AG08396 (cell line): Measurements from ENCODE around the gene PLPPR4.
A peak's percentile ranks its signal among the peaks of the same experiment; 100 is the strongest.
"Not testable (repeated sequence)": the region's sequence is repeated elsewhere in the genome, so short reads cannot be mapped to it uniquely, and the experiment has no call there.

ENCODE experiments used
- DNase-seq: peaks from one replicate; pipeline ENCODE4 v3.0.0; 2012; ENCODE audit warnings: low spot score, mixed read lengths

The PLPPR4 gene, protein sequence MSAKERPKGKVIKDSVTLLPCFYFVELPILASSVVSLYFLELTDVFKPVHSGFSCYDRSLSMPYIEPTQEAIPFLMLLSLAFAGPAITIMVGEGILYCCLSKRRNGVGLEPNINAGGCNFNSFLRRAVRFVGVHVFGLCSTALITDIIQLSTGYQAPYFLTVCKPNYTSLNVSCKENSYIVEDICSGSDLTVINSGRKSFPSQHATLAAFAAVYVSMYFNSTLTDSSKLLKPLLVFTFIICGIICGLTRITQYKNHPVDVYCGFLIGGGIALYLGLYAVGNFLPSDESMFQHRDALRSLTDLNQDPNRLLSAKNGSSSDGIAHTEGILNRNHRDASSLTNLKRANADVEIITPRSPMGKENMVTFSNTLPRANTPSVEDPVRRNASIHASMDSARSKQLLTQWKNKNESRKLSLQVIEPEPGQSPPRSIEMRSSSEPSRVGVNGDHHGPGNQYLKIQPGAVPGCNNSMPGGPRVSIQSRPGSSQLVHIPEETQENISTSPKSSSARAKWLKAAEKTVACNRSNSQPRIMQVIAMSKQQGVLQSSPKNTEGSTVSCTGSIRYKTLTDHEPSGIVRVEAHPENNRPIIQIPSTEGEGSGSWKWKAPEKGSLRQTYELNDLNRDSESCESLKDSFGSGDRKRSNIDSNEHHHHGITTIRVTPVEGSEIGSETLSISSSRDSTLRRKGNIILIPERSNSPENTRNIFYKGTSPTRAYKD

DNA sequence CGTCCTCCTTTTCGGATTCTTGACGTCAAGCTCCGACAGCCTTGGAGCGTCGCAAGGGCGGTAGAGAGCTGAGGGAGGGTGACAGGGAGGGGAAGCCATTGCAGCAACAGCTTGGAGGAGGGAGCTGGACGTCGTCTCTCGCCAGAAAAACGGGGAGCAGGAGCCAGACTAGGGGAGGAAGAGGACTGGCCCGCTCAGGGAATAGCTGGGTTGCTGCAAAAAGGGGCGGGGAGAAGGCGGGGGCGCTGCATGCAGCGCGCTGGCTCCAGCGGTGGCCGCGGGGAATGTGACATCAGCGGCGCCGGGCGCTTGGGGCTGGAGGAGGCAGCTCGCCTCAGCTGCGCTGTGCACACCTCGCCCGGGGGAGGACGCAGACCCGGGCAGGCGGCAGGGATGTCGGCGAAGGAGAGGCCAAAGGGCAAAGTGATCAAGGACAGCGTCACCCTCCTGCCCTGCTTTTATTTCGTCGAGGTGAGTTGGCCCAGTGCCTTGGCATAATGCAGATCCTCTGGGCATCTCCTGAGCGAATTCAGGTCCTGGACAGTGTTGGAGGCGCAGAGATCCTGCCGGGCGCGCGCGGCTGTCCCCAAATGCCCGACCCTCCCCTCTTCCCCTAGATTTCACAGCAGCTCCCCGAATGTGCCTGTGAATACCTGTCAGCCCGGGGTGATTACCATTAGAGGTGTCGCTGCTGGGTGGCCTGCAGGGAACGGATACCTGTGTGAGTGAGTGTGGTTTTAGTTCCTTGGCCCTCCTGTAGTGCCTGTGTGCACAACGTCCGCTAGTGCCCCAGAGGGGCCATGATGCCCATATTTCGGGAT, at the start of gene PLPPR4:
Gene PLPPR4 (plus strand): TSS at position 292 of the 821 bp plus-strand sequence. CDS start 102 bp downstream, at position 394.
- peak; percentile 81 for DNase-seq

DNA sequence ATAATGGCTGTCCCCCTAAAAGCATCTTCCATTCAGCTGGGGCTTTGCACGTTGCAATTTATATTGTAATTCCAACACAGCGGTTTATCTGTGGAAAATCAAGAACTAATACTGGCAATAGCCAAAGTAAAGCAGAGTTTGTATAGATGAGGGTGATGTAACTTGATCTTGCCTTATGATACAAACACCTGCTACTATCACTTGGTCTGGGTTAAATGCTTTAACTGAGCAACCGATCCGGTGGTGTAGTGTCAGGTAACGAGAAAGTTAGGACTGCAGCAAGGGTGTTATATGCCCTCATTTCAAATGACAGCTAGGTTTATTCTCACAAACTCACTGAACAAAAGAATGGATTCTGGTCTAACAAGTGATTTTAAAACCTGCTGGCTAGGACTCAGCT, 47.3 kb upstream of the PLPPR4 start:
- no peak for DNase-seq

DNA sequence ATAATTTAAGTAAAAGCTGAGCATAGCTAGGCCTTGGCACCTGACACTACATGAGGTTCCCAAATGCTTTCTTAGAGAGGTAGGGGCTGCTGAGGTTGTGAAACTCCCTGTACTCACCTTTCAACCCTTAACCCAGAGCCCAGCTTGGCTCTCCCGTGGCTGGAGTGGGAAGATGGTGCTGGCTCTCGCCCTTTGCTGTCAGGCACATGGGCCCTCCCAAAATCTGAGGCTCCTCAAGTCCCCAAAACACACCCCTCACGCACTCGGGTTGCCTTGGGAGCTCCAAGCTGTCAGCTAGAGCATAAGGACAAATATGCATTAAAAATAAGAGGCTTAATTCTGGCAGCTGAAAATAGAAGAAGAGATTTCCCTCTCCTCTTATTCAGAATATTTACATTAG, 46.7 kb upstream of the PLPPR4 start:
- no peak for DNase-seq

DNA sequence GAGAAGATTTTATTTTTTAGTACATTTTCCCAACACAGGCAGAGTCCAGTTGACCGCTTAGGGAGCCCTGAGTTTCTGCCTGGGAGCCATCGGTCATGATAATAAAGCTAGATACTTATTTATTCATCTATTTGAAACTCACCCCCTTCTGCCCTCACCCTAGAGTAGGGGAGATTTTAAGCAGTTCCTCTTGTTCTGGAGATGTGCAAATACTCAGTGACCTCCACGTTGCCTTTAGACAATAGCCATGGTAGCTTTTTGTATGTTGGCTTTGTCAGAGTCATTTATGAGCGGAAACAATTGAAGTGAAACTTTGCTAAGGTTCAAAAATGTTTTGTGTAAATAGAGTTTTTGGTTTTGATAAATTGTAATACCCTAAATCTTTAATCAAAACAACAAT, 45.7 kb upstream of the PLPPR4 start:
- no peak for DNase-seq

DNA sequence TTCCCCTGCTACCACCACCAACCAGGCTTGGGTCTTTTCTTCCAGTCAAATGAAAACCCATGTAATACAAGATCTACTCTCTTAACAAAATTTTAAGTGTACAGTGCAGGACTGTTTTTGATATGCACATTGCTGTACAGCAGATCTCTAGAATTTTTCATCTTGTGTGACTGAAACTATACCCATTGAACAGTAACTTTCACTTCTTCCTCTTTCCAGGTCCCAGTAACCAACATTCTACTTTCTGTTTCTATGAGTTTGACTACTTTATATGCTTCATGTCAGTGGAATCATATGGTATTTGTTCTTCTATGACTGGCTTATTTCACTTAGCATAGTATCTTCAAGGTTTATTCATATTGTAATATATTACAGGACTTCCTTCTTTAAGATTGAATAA, 45.3 kb upstream of the PLPPR4 start:
- DNase-seq, result no peak

DNA sequence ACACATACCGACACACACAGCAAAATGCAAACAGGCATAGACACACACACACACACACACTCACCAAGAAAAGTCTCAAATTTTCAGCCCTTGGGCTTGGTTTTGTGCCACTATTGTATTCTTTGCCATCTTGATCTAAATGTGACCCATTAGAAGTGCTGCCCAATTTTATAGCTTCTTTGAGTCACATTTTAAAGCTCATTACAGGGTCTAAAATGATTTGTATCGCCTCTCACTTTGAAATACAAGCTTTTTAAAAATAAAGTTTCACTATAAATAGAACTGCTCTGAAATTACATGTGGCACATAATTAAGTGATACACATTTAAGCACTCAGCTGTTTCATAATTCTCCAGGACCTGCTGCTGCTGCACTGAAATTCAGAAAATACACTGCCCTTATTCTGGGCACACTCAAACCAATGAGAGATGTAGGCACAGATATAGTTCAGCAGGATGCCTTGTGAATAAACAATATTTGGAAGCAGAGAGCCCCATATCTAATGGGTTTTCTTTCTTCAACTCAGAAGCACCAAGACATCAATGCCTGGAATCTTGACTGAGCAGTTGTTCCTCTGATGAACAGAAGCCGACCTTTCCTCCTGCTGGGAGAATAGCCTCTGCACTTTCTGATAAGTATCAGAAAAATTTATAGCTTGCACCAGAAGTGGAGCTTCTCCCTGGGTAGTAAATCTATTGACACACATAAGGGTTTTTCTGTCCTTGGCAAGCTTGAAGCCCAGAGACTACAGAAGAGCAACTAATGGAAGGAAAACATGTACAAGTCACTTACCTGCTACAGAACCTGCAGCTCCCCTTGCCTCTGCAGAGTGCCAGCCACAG, 37.0 kb upstream of the PLPPR4 start:
- no peak for DNase-seq

DNA sequence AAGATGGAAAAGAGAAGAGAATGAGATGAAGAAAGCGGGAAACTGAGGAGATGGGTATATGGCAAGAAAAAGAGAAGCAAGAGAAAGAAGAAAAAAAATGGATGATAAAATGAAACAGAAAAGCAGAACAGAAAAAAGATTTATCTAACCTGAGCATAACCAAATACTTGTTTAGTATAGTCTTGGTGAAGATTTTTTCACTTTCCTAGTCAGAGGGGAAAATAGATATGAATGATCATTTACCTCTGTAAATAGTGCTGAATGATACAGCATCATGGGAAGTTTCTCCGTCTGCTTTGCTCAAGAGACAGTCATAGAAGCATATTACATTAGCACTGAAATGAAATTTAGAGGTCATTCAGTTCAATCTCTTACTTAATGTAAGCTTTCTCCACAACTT, 36.1 kb upstream of the PLPPR4 start:
- no peak for DNase-seq

DNA sequence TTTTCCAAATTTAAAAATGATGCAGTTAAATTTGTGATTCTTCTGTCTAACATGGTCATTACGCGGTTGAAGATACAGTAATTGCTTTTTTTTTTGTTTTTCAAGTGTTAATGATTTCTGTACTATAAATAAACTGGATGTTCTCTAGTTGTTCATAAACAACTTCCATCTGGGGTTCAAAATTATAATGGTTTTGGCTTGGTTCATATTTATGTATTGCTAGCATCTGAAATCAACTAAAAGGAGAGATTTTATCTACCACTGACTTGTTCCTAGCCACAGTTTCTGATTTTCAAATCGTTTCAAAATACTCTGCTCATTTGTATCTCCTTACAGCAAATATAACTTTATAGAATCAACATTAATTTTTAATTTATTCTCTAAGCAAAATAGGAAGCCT, 35.2 kb upstream of the PLPPR4 start:
- no peak for DNase-seq

DNA sequence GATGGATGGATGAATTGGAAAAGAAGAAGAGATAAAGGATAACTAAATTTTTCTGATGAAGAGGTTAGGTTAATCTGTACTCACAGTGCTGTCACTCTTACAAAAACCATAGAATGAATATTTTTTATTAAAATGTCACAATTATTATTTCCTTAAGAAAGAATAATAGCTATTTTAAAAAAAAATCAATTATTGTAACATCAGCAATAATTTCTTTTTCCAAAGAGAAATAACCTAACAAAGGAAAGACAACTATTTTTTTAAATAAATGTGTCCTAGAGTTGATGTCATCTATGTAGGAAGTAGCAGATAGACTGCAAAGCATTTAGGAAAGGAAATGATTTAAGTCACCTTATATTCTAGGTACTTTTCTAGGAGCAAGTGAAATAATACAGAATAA, 33.6 kb upstream of the PLPPR4 start:
- DNase-seq, result no peak

DNA sequence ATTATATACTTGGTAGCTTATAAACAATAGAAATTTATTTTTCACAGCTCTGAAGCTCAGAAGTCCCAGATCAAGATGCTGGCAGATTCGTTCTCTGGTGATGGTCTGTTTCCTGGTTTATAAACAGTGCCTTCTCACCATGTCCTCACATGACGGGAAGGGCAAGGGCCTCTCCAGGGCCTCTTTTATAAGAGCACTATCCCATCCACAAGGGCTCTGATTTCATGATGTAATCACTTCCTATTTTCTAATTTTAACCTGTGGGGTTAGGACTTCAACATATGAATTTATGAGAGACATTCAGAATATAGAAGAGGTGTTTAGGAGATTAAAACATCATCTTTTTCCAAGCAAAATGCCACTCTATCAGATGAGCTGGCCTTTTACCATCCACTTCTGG, 32.1 kb upstream of the PLPPR4 start:
- no peak for DNase-seq

DNA sequence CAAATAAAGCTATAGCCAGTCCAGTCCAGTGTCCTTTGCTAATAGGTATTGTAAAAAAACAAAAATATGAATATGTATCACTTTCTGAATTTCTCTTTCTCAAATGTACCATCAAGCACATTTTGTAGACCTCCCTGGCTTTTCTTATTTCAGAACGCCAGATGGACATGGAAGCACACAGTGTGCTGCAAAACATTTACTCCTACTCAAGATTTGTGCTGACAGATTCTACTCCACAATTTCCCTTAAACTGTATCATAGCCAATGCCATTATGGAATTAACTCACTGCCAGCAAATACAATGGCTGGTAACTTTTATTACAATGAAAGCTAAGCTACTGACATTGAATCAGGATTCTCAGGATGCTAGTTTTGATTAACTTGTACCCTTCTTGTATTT, 30.8 kb upstream of the PLPPR4 start:
- DNase-seq, result no peak

DNA sequence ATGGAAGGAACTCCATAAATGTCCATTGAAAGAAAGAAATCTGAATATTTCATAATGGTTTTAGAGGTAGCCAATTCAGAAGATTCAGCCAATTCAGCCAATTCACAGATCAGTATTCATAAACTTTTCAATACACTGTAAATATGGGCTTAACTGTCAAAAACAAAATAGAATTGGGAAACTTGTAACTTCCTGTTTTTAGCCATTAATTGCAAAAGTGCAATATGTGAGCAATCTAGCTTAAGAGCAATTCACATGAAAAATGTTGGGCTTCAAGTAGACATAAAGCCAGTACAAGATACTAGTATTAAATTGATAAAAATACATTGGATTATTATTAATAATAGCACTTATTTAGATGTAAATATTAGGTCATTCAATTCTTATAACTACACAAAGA, 27.5 kb upstream of the PLPPR4 start:
- DNase-seq, result no peak

DNA sequence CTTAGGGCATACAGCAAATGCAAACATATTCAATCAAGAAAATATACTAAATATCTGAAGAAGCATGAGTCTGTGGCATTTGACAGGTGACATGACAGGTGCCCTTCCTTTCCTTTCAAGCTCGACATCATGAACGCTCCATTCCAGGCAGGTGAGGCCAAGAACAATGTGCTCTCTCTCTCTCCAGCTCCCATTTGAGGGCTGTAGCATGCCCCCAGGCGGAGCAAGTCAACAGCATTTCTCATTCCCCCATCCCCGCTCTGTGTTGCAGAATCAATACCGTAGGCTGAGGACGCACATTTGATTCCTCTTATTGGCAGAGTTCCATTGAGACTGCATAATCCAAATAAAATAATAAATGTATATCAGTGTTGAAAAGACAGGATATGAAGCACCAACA, 24.6 kb upstream of the PLPPR4 start:
- DNase-seq, result no peak

DNA sequence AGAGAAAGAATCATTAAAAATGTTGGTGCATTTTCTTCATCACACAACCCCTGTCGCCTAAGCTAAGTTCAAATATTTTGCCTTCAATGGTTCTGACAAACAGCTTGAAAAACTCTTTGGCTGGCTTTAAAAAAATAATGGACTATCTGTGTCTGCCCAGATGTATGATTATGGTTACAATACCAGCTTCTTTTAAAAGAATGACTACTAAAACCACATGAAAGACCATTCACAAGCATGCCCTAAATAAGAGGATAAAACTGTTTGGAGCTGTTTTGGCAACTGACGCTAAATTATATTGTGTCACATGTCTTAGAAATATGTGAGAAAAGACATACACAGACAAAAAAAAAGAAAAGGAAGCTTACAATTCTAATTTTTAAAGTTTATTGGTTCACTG, 23.7 kb upstream of the PLPPR4 start:
- no peak for DNase-seq

DNA sequence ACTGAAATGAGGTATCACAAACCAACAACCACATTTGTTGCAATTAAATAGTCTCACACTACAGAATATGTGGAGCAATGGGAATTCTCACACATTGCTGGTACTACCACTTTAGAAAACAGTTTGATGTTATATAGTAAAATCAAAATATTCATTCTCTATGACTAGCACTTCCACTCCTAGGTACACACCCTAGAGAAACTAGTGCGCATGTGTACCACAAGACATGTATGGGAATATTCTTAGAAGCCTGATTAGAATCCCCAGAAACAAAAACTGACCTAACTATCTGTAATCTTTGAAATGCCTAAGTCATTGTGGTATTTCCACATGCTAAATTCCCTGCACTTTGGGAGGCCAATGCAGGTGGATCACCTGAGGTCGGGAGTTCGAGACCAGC, 18.1 kb upstream of the PLPPR4 start:
- no peak for DNase-seq

DNA sequence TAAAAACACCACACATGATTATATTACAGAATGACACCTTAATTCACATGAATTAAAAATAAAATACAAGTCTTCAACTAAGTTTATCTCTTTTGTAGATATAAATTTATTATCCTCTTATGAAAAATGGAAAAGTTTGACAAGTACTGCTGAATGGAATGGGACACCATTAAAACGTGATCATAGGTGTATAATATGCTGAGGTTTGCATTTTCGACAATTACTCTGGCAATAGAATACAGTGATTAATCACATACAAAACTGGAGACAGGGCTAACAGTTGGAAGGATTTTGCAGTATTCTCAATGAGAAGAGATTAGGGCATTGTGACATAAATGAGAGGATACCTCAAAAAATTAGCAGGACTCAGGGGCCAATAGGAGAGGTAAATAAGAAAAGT, 17.1 kb upstream of the PLPPR4 start:
- no peak for DNase-seq

DNA sequence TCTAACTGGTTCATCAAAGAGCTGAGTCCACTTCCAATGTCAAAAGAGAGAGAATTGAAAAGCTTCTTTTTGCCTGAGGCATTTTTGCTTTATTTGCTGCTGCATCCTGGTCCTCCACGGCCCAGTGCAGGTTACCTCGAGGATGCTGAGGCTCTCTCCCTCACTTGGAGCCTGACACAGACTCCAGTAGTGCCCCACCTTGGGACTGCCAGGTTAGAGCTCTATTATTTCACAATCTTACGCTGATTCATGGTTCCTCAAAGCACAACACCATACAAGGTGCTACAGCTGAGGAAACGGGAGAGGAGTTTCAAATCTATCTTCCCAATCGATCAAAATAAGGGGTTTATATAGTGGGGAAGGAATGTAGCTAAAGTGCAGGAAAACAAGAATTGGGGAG, 13.6 kb upstream of the PLPPR4 start:
- DNase-seq, result no peak

DNA sequence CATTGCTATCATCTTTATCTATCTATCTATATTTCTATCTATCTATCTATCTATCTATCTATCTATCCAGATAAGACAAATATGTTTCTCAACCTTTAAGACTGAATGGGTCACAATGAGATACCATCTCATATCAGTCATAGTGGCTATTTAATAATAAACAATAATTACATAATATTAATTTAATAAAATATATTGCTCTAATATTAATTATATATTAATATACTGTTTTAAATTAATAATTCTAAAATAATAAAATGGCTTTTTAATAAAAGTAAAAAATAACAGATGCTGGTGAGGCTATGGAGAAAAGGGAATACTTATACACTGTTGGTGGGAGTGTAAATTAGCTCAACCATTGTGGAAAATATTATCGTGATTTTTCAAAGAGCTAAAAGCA, 13.0 kb upstream of the PLPPR4 start:
- no peak for DNase-seq

DNA sequence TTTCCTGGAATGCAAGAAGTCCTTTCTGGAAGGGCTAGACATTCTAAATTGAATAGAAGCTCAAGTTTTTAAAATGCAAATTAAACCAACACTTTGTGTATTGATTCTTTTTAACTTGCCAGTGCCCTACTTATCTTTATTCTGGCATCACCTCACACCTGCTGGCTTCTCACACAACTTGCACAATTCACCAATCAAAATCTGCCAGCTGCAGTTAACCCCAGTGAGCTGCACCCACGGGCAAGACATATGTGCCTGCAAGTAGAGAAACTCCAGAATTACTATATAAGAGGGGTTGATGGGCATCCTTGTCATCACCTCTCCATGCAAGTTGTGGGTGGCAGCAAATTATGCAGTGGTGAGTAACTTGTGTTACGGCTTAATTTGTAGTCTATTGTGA, 11.7 kb upstream of the PLPPR4 start:
- no peak for DNase-seq

DNA sequence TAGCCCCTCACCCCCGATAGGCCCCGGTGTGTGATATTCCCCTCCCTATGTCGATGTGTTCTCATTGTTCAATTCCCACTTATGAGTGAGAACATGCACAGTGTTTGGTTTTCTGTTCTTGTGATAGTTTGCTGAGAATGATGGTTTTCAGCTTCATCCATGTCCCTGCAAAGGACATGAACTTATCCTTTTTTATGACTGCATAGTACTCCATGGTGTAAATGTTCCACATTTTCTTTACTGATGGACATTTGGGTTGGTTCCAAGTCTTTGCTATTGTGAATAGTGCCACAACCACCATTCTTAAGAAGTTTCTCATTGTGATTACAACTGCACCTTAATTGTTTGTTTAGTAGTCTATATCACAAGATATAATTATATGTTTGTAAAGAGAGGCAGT, 3.9 kb upstream of the PLPPR4 start:
- not testable (repeated sequence) for DNase-seq

DNA sequence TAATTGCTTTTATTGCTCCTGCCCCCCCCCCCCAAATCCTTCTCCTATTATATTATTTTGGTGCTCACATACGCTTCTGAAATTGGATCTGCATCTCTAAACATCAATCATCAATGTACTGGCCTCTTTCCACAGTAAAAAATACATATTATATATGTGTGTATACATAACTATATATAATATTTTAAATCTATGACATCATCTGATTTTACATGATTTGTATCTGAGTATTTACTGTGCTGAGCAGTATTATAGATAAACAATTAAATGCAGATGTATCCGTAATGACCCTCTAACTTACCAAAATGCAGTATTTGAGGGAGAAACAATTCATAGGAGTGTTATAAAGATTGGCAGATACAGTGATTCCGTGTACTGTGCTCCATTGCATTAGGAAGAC, 832 bp downstream of the PLPPR4 start:
- DNase-seq, result no peak

DNA sequence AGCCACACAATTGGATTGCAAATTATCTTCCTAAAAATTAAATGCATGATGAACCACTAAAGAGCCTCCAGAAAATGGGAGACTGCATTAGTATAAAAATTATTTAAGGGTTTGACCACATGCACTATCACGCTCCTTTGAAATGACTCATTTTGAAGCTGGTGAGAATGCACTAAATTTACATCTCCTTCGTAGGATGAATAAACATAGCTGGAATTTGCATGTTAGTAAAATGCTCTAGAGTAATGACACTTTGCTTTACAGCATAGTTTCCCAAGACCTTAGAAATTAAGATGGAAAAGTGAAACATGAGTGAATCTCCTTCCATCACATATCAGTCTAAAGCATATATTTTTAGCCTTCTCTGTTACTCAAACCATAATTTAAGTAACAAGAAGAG, 2.4 kb downstream of the PLPPR4 start:
- DNase-seq, result peak; percentile 71
